Ishikawa (cell line): ENCODE data around the gene KCNQ5.

ENCODE experiments used
- CEBPB ChIP-seq: IDR thresholded peaks from 2 replicates; pipeline ENCODE4 v1.6.1; 2012
- CREB1 ChIP-seq: IDR thresholded peaks from 2 replicates; pipeline ENCODE4 v1.6.1; 2012; ENCODE audit warnings: low read depth
- EGR1 ChIP-seq: IDR thresholded peaks from 2 replicates; pipeline ENCODE4 v1.6.1; 2012
- EP300 ChIP-seq: IDR thresholded peaks from 2 replicates; pipeline ENCODE4 v1.6.1; 2012; ENCODE audit warnings: borderline replicate concordance
- FOXM1 ChIP-seq: IDR thresholded peaks from 2 replicates; pipeline ENCODE4 v1.6.1; 2012; ENCODE audit warnings: low read depth, borderline replicate concordance
- NFIC ChIP-seq: IDR thresholded peaks from 2 replicates; pipeline ENCODE4 v1.6.1; 2012
- RAD21 ChIP-seq: IDR thresholded peaks from 2 replicates; pipeline ENCODE4 v1.6.1; 2012; ENCODE audit warnings: low read depth
- TAF1 ChIP-seq: IDR thresholded peaks from 2 replicates; pipeline ENCODE4 v1.6.1; 2012; ENCODE audit warnings: low read depth, mild to moderate bottlenecking
- TCF12 ChIP-seq: IDR thresholded peaks from 2 replicates; pipeline ENCODE4 v1.6.1; 2012; ENCODE audit warnings: low read depth
- TEAD4 ChIP-seq: IDR thresholded peaks from 2 replicates; pipeline ENCODE4 v1.6.1; 2012
- USF1 ChIP-seq: IDR thresholded peaks from 2 replicates; pipeline ENCODE4 v1.6.1; 2012
- YY1 ChIP-seq: IDR thresholded peaks from 2 replicates; pipeline ENCODE4 v1.6.1; 2012; ENCODE audit warnings: low read depth
- ZBTB7A ChIP-seq: IDR thresholded peaks from 2 replicates; pipeline ENCODE4 v1.6.1; 2012; ENCODE audit warnings: low read depth
- TF ChIP-seq, protein P1 (sequence below): IDR thresholded peaks from 2 replicates; pipeline ENCODE4 v1.6.1; 2012; ENCODE audit warnings: low read depth, mild to moderate bottlenecking
- TF ChIP-seq, protein P2 (sequence below): IDR thresholded peaks from 2 replicates; pipeline ENCODE4 v1.6.1; 2012

Gene KCNQ5

DNA sequence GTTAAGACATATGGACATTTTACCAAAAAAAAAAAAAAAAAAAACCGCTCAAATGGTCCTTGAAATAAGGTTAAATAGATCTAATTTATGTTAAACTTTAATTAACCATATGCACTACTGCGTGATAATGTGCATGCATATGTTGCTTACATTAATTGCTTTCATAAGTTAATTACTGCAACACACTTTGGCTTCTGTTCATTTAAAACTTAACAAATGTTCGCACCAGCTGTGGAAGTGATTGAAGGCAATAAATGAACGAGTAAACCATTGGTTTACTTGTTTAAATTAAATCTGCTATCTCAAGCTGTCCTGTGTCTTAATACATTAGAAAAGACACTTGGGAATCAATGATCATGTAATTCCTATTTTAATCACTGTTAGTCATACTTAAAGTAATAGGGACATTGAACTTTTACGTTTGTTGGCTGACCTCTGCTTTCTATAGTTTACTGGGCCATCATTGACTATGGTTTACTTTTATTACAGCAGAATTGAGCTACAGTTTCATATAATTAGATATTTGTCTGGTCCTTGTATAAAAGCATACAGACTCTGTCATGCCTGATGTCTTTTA, 308.8 kb downstream of the KCNQ5 start:
- TF ChIP-seq CEBPB (no peak), TEAD4 (no peak), ZBTB7A (no peak), TAF1 (no peak), EGR1 (no peak), RAD21 (no peak)

DNA sequence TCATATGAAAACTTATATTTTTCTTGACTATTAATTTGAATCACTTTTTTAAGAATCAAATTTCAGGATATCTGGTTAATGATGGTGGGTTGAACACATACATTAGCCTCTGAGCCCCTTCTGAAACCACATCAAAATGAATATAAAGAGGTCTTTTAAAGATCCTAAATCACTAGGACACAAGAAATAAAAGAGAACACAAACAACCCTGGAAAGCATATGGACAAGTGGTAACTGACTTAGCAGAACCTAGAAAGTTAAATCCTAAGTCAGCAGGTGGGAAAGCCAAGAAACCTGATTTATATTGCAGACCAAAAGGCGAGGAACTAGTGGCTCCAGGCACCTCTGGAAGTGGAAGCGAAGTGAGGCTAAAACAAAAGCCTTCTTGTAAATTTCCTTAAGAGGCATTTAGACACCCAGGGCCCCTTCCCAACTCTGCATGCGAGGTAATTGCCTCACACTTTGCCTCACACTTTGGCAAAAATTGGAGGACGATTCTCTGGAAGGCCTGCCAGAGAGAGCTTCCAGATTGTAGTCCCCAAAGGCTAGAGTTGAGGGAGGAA, 309.5 kb downstream of the KCNQ5 start:
- TF ChIP-seq YY1: no peak
- TF ChIP-seq TAF1: no peak
- no peak for TF ChIP-seq TCF12
- TF ChIP-seq TEAD4: no peak
- no peak for TF ChIP-seq CEBPB
- no peak for TF ChIP-seq CREB1
- TF ChIP-seq, protein P1, sequence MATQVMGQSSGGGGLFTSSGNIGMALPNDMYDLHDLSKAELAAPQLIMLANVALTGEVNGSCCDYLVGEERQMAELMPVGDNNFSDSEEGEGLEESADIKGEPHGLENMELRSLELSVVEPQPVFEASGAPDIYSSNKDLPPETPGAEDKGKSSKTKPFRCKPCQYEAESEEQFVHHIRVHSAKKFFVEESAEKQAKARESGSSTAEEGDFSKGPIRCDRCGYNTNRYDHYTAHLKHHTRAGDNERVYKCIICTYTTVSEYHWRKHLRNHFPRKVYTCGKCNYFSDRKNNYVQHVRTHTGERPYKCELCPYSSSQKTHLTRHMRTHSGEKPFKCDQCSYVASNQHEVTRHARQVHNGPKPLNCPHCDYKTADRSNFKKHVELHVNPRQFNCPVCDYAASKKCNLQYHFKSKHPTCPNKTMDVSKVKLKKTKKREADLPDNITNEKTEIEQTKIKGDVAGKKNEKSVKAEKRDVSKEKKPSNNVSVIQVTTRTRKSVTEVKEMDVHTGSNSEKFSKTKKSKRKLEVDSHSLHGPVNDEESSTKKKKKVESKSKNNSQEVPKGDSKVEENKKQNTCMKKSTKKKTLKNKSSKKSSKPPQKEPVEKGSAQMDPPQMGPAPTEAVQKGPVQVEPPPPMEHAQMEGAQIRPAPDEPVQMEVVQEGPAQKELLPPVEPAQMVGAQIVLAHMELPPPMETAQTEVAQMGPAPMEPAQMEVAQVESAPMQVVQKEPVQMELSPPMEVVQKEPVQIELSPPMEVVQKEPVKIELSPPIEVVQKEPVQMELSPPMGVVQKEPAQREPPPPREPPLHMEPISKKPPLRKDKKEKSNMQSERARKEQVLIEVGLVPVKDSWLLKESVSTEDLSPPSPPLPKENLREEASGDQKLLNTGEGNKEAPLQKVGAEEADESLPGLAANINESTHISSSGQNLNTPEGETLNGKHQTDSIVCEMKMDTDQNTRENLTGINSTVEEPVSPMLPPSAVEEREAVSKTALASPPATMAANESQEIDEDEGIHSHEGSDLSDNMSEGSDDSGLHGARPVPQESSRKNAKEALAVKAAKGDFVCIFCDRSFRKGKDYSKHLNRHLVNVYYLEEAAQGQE: no peak
- no peak for TF ChIP-seq NFIC
- TF ChIP-seq EP300: no peak
- no peak for TF ChIP-seq RAD21
- TF ChIP-seq FOXM1: no peak
- TF ChIP-seq EGR1: no peak
- no peak for TF ChIP-seq USF1

- no peak for TF ChIP-seq CEBPB
- no peak for TF ChIP-seq ZBTB7A
- TF ChIP-seq, protein P2, sequence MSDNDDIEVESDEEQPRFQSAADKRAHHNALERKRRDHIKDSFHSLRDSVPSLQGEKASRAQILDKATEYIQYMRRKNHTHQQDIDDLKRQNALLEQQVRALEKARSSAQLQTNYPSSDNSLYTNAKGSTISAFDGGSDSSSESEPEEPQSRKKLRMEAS: no peak
- TF ChIP-seq YY1: no peak
- no peak for TF ChIP-seq RAD21
- no peak for TF ChIP-seq NFIC
- TF ChIP-seq CREB1: no peak
- TF ChIP-seq TEAD4: no peak
- TF ChIP-seq EGR1: no peak
- TF ChIP-seq, protein P1: no peak
- no peak for TF ChIP-seq USF1
- TF ChIP-seq EP300: no peak
- no peak for TF ChIP-seq TAF1
- no peak for TF ChIP-seq TCF12
- no peak for TF ChIP-seq FOXM1
Observed at GRCh38 chr6:72933233-72933632, 311.4 kb downstream of the KCNQ5 start.

DNA sequence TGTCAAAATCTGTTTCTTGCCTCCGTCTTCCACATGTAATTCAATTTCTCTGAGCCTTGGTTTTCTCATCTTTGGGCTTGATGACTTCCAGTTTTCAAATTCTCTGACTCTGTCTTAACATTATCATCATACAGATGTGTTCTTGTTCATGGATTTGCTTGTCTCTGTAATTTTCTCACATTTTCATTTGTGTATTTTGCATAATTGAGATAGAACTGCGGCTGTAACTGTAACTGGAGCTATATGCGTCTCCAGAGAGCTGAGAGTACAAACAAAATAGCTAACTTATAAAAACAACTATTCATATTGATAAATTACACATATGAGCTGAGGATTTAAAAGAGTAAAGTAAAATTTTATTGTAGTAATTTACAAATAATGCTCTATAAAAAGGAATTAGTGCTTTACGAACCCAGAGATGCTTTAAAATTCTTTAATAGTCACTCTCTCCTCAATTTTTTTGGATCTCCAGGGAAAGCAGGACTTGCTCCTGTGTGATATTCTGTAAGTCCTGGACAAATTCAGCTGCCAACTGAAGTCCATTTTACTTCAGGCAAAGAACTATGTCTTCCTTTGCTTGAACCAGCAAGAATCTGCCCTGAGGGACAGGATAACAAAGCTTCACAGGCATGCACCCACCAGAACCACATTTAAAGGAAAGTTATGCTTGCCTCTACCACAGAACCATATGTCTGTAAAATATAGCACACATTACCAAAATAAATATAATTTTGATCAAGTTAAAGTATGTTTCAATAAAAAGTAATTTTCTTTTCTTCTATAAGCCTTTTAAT, 315.1 kb downstream of the KCNQ5 start:
- no peak for TF ChIP-seq ZBTB7A
- no peak for TF ChIP-seq FOXM1
- TF ChIP-seq RAD21: no peak
- TF ChIP-seq, protein P1: no peak
